K562 (cell line): ENCODE measurements around the gene FAM193A. TPM values are rescaled to one million over a fixed set of nuclear protein-coding genes. Genes with fewer than 3 reads are reported as not detected.
"Not testable (repeated sequence)": the region's sequence is repeated elsewhere in the genome, so short reads cannot be mapped to it uniquely, and the experiment has no call there.

ENCODE experiments used
- ATAC-seq: fragments of 200-7000 bp; cut with Tn5 transposase; 3 replicates; pipeline ENCODE4 v1.9.1; 2020; ENCODE audit warnings: moderate library complexity
- BruUV-seq: library from RNA; stranded (reverse); fragments of 400-500 nt; replicated peaks from 2 replicates; lab custom pipeline; 2021; lab: Mats Ljungman, UMichigan
- CTCF ChIA-PET: fragments of 300-600 bp; formaldehyde crosslinking; extraction: SDS; loops from one replicate; lab custom pipeline; 2021; ENCODE audit warnings: low intra/inter-chr PET ratio; lab: Yijun Ruan, JAX
- POLR2A ChIA-PET: fragments of 300-600, 350-650 bp; sonication (Branson Sonifier 250); formaldehyde crosslinking; extraction: SDS; loops from one replicate; lab custom pipeline; 2021; ENCODE audit warnings: antibody characterized with exemption, inconsistent platforms; lab: Yijun Ruan, JAX
- DNase-seq, 4 experiments: peaks; one replicate each; pipeline versions ENCODE4 v3.0.0 to v3.0.0-alpha.2; 2011 to 2018; ENCODE audit warnings: low spot score in 3 of 4, mixed read lengths in 3 of 4; ENCODE audit errors: extremely low read depth in 1 of 4
- FAIRE-seq: peaks from 2 replicates; lab custom pipeline; 2011; peaks lifted over from hg19 to GRCh38; lab: Jason Lieb, UNC
- H2AFZ ChIP-seq: 2 replicates; pipeline ENCODE4 v1.6.0; 2011; ENCODE audit warnings: low read depth, low read length, control low read depth, inconsistent platforms
- H3K27ac ChIP-seq: fragments of 200-600 bp; 3 replicates; pipeline ENCODE4 v1.8.0; 2011; ENCODE audit warnings: low read depth, mild to moderate bottlenecking, control low read depth, inconsistent platforms, low read length, moderate library complexity, mixed read lengths; ENCODE audit errors: extremely low read depth
- H3K27me3 ChIP-seq, 2 experiments: fragments of 300-600 bp in 1 of 2; 2 replicates in 1 of 2; 3 replicates in 1 of 2; pipeline versions ENCODE4 v1.6.0 to v1.8.0; 2011; ENCODE audit warnings: inconsistent platforms in 2 of 2, low read length in 2 of 2, mild to moderate bottlenecking in 1 of 2, mixed read lengths in 1 of 2, moderate library complexity in 1 of 2; ENCODE audit not compliant: control insufficient read depth in 2 of 2, insufficient read depth in 2 of 2
- H3K36me3 ChIP-seq: fragments of 300-600 bp; 3 replicates; pipeline ENCODE4 v1.8.0; 2011; ENCODE audit warnings: mild to moderate bottlenecking, low read length, inconsistent platforms; ENCODE audit not compliant: control insufficient read depth, insufficient read depth
- H3K4me1 ChIP-seq, 2 experiments: fragments of 200-600 bp in 1 of 2; replicated peaks in 1 of 2; 2 replicates in 1 of 2; 3 replicates in 1 of 2; pipeline versions ENCODE4 v1.5.1 to v1.8.0; 2011; ENCODE audit warnings: inconsistent platforms in 2 of 2, low read length in 2 of 2, mild to moderate bottlenecking in 1 of 2, mixed read lengths in 1 of 2, moderate library complexity in 1 of 2; ENCODE audit not compliant: control insufficient read depth in 2 of 2, insufficient read depth in 2 of 2
- H3K4me2 ChIP-seq: 2 replicates; pipeline ENCODE4 v1.6.1; 2011; ENCODE audit warnings: low read length, control low read depth, inconsistent platforms, mixed read lengths; ENCODE audit not compliant: insufficient read depth
- H3K4me3 ChIP-seq: fragments of 200-600 bp; sonication (generic), shearing (Covaris generic); 2 replicates; pipeline ENCODE4 v1.5.1; 2016; ENCODE audit warnings: control low read depth, inconsistent platforms
- H3K79me2 ChIP-seq: fragments of 200-600 bp; 3 replicates; pipeline ENCODE4 v1.8.0; 2011; ENCODE audit warnings: low read length, inconsistent platforms; ENCODE audit not compliant: control insufficient read depth, insufficient read depth
- H3K9ac ChIP-seq, 2 experiments: 2 replicates each; pipeline versions ENCODE4 v1.6.0 to v1.6.1; 2011; ENCODE audit warnings: low read depth in 2 of 2, low read length in 2 of 2, control low read depth in 1 of 2, inconsistent platforms in 1 of 2, mild to moderate bottlenecking in 1 of 2, mixed read lengths in 1 of 2; ENCODE audit not compliant: insufficient read depth in 1 of 2
- H3K9me1 ChIP-seq: one replicate; pipeline ENCODE4 v1.6.0; 2011; ENCODE audit warnings: inconsistent platforms, mild to moderate bottlenecking, low read length, moderate library complexity; ENCODE audit not compliant: control insufficient read depth, insufficient read depth
- H3K9me3 ChIP-seq: replicated peaks from 2 replicates; pipeline ENCODE4 v1.5.1; 2011; ENCODE audit warnings: low read depth, low read length, inconsistent platforms; ENCODE audit not compliant: control insufficient read depth, insufficient read depth
- H4K20me1 ChIP-seq: replicated peaks from 2 replicates; pipeline ENCODE4 v1.6.1; 2011; ENCODE audit warnings: low read length, inconsistent platforms, mixed read lengths; ENCODE audit not compliant: control insufficient read depth, insufficient read depth
- ATF7 ChIP-seq: fragments of 450-650 bp; IDR thresholded peaks from 2 replicates; pipeline ENCODE4 v1.7.1; 2014; ENCODE audit warnings: mild to moderate bottlenecking, moderate library complexity
- BDP1 ChIP-seq: IDR thresholded peaks from 3 replicates; pipeline ENCODE4 v1.6.1; 2011; ENCODE audit not compliant: insufficient read length, insufficient read depth
- CAMTA2 ChIP-seq: fragments of 250-450 bp; sonication (Bioruptor Pico); conservative IDR thresholded peaks from 2 replicates; pipeline ENCODE4 v1.5.1; 2022
- FOXA1 ChIP-seq: fragments of 450-650 bp; IDR thresholded peaks from 2 replicates; pipeline ENCODE4 v1.6.1; 2016; ENCODE audit warnings: mild to moderate bottlenecking, borderline replicate concordance
- GTF2A2 ChIP-seq: IDR thresholded peaks from 2 replicates; pipeline ENCODE4 v1.6.1; 2016; ENCODE audit warnings: mild to moderate bottlenecking, missing genetic modification characterization, missing compliant biosample characterization
- HMG20B ChIP-seq: fragments of 250-450 bp; sonication (Bioruptor Pico); IDR thresholded peaks from 2 replicates; pipeline ENCODE4 v1.5.0; 2021; ENCODE audit warnings: mild to moderate bottlenecking
- JUND ChIP-seq, 2 experiments: IDR thresholded peaks; 2 replicates in 1 of 2; 3 replicates in 1 of 2; pipeline ENCODE4 v1.6.1; 2011; ENCODE audit warnings: borderline replicate concordance in 2 of 2, low read depth in 2 of 2, low read length in 2 of 2, improper control_type of control experiment in 1 of 2, missing biosample characterization in 1 of 2, missing genetic modification characterization in 1 of 2, missing genetic modification reagents in 1 of 2
- NFE2 ChIP-seq: IDR thresholded peaks from 2 replicates; pipeline ENCODE4 v1.6.1; 2014; ENCODE audit warnings: antibody characterized with exemption, low read depth
- POLR3G ChIP-seq: IDR thresholded peaks from 2 replicates; pipeline ENCODE4 v1.6.1; 2011; ENCODE audit not compliant: insufficient read length, insufficient replicate concordance; ENCODE audit errors: extremely low read depth
- RFX7 ChIP-seq: fragments of 250-450 bp; sonication (Bioruptor Pico); IDR thresholded peaks from 2 replicates; pipeline ENCODE4 v1.5.1; 2021; ENCODE audit warnings: mild to moderate bottlenecking
- SMARCE1 ChIP-seq: fragments of 450-650 bp; IDR thresholded peaks from 2 replicates; pipeline ENCODE4 v1.7.1; 2016; ENCODE audit warnings: mild to moderate bottlenecking
- STAT5A ChIP-seq: IDR thresholded peaks from 2 replicates; pipeline ENCODE4 v1.6.1; 2012; ENCODE audit warnings: low read length, inconsistent platforms, borderline replicate concordance
- ZNF324 ChIP-seq: fragments of 250-450 bp; sonication (Bioruptor Pico); IDR thresholded peaks from 2 replicates; pipeline ENCODE4 v1.4.0; 2020; ENCODE audit warnings: mild to moderate bottlenecking
- ZNF584 ChIP-seq: fragments of 200-800 bp; sonication (Bioruptor generic); IDR thresholded peaks from 2 replicates; pipeline ENCODE4 v1.6.1; 2016; ENCODE audit warnings: low read depth, mild to moderate bottlenecking, missing genetic modification characterization, missing compliant biosample characterization
- WGBS: fragments of 100-300 bp; shearing (Covaris generic); methylation state at CpG from one replicate; pipeline ENCODE4 v1.1.6; 2016; ENCODE audit warnings: low coverage, mixed read lengths; ENCODE audit not compliant: insufficient coverage; ENCODE audit errors: missing lambda C conversion rate; 5-methylcytosine and 5-hydroxymethylcytosine counted together
- in situ Hi-C: fragments of 300-500 bp; cut with MboI; formaldehyde crosslinking; loops from 4 replicates; pipeline ENCODE4 v1.15.0; 2018; ENCODE audit warnings: inconsistent platforms, mixed read lengths
- intact Hi-C: fragments of 100-400 bp; cut with micrococcal nuclease; formaldehyde crosslinking; loops from 2 replicates; pipeline ENCODE4 v1.14.2; 2022
- polyA plus RNA-seq, 8 experiments: library from polyadenylated mRNA; depleted of rRNA in 4 of 8; stranded (reverse) in 5 of 8; unstranded in 3 of 8; fragments of >200 nt; fragmentation: Nextera tagmentation in 2 of 8; fragmentation: Illumina TruSeq in 1 of 8; extraction: Ambion mirVana in 2 of 8; extraction: Trizol in 1 of 8; gene quantifications; 2 replicates each; pipeline versions ENCODE4 v1.2.1 to v1.2.3, GENCODE V29; 2011 to 2014; ENCODE audit warnings: inconsistent platforms in 1 of 8, missing spikeins in 1 of 8
- total RNA-seq, 7 experiments: library from RNA; depleted of rRNA in 6 of 7; stranded (reverse); fragments of >200 nt in 6 of 7; fragmentation: Illumina TruSeq in 2 of 7; extraction: Trizol in 2 of 7; gene quantifications; 2 replicates each; pipeline versions ENCODE4 v1.2.1 to v1.2.3, GENCODE V29; 2011 to 2021; ENCODE audit warnings: low replicate concordance in 1 of 7

FAM193A gene
- total and polyA plus RNA-seq, 9 of the 15 experiments (the other 6 are each of a cell fraction or from before 2014, with no cell fraction given) = 0.46 to 24.6 (median 9.6) TPM

DNA sequence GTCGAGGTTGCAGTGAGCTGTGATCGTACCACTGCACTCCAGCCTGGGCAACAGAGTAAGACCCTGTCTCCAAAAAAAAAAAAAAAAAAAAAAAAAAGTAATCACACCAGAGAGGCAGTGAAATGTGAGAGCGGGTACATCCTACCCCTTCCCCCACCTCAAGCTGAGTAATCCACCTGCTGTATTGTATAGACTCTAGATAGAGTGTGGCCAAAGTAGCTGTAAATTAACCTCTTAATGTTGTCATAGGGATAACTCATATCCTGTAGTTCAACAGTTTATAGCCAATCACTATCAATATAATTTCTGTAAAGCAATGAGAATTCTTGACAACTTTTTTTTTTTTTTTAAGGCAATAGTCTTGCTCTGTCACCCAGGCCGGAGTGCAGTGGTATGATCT, 188.9 kb downstream of the FAM193A start:
- CTCF ChIA-PET = no interaction called here
- no peak overlapping the region for H3K9ac ChIP-seq
- intact Hi-C loops = no loop called here
- no peaks in the 10 kb centered on the region for H3K9me1 ChIP-seq
- WGBS = 80% methylated on average over 3 of the region's 4 CpGs
- no peak overlapping the region for H3K4me3 ChIP-seq
- no peak for DNase-seq
- H3K27ac ChIP-seq = no peak overlapping the region
- in situ Hi-C loops = no loop called here
- FAIRE-seq = no peak
- H3K79me2 ChIP-seq = no peaks in the 10 kb centered on the region
- H3K27me3 ChIP-seq = no peaks in the 10 kb centered on the region
- TF ChIP-seq BDP1 = no peak
- TF ChIP-seq FOXA1 = no peak
- no peak for TF ChIP-seq HMG20B (CRISPR knock-in tag)
- TF ChIP-seq ATF7 = no peak
- no peak for TF ChIP-seq RFX7 (CRISPR knock-in tag)
- no peak for TF ChIP-seq ZNF324
- no peak for TF ChIP-seq STAT5A
- no peak for TF ChIP-seq JUND (IDR thresholded peaks at IDR 0.05; ENCODE audit: borderline replicate concordance, low read depth, low read length)
- TF ChIP-seq JUND (tag; IDR thresholded peaks at IDR 0.05; ENCODE audit: borderline replicate concordance, low read depth, low read length) = no peak
- TF ChIP-seq ZNF584 (CRISPR knock-in tag) = no peak
- TF ChIP-seq GTF2A2 (tag) = no peak
- TF ChIP-seq CAMTA2 (CRISPR knock-in tag) = no peak
- no peak for TF ChIP-seq SMARCE1
- TF ChIP-seq POLR3G = no peak
- no peak for TF ChIP-seq NFE2
- H3K4me2 ChIP-seq = no peak overlapping the region
- ATAC-seq = no peak
- POLR2A ChIA-PET = interaction anchor here (0.6 to 1.0 kb wide), 2 partner anchors 11 to 178 kb away, joined by 3 to 4 read pairs; no protein-coding TSS in a partner anchor
- no TSS peak for BruUV-seq
- H4K20me1 ChIP-seq = no peaks in the 10 kb centered on the region
- H3K4me1 ChIP-seq = no peaks in the 10 kb centered on the region
- no peaks in the 10 kb centered on the region for H3K9me3 ChIP-seq
- H3K36me3 ChIP-seq = peaks cover 37% of the 10 kb centered on the region; the same call in 2 of the 3 replicates
- H2AFZ ChIP-seq = no peak overlapping the region

DNA sequence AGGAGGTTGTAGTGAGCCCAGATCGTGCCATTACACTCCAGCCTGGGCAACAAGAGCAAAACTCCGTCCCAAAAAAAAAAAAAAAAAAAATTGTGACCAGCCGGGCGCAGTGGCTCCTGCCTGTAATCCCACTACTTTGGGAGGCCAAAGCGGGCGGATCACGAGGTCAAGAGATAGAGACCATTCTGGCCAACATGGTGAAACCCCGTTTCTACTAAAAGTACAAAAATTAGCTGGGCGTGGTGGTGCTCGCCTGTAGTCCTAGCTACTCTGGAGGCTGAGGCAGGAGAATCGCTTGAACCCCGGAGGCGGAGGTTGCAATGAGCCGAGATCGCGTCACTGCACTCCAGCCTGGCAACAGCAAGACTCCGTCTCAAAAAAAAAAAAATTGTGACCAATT, 190.4 kb downstream of the FAM193A start:
- ATAC-seq, H2AFZ ChIP-seq, H3K27me3 ChIP-seq, H3K4me2 ChIP-seq, H4K20me1 ChIP-seq, DNase-seq, FAIRE-seq, H3K4me1 ChIP-seq, intact Hi-C loops, BruUV-seq, H3K9ac ChIP-seq, H3K79me2 ChIP-seq, CTCF ChIA-PET, H3K27ac ChIP-seq, in situ Hi-C loops, H3K9me3 ChIP-seq, H3K9me1 ChIP-seq, H3K4me3 ChIP-seq: not testable (repeated sequence)
- peaks cover 33% of the 10 kb centered on the region; the same call in 2 of the 3 replicates for H3K36me3 ChIP-seq
- POLR2A ChIA-PET = interaction anchor here (1.2 kb wide), 1 partner anchor 19 kb away, joined by 3 read pairs; no protein-coding TSS in a partner anchor
- 88% methylated on average over 14 of the region's 17 CpGs for WGBS
